K562 (cell line): ENCODE results near the gene SEZ6. TPM values are rescaled to one million over a fixed set of nuclear protein-coding genes. Genes with fewer than 3 reads are reported as not detected.

Experiments used
- ATAC-seq: fragments of 200-7000 bp; cut with Tn5 transposase; 3 replicates; pipeline ENCODE4 v1.9.1; 2020; ENCODE audit warnings: moderate library complexity
- BruUV-seq: library from RNA; stranded (reverse); fragments of 400-500 nt; replicated peaks from 2 replicates; lab custom pipeline; 2021; lab: Mats Ljungman, UMichigan
- CTCF ChIA-PET: fragments of 300-600 bp; formaldehyde crosslinking; extraction: SDS; loops from one replicate; lab custom pipeline; 2021; ENCODE audit warnings: low intra/inter-chr PET ratio; lab: Yijun Ruan, JAX
- POLR2A ChIA-PET: fragments of 300-600, 350-650 bp; sonication (Branson Sonifier 250); formaldehyde crosslinking; extraction: SDS; loops from one replicate; lab custom pipeline; 2021; ENCODE audit warnings: antibody characterized with exemption, inconsistent platforms; lab: Yijun Ruan, JAX
- DNase-seq, 4 experiments: peaks; one replicate each; pipeline versions ENCODE4 v3.0.0 to v3.0.0-alpha.2; 2011 to 2018; ENCODE audit warnings: low spot score in 3 of 4, mixed read lengths in 3 of 4; ENCODE audit errors: extremely low read depth in 1 of 4
- FAIRE-seq: peaks from 2 replicates; lab custom pipeline; 2011; peaks lifted over from hg19 to GRCh38; lab: Jason Lieb, UNC
- H2AFZ ChIP-seq: 2 replicates; pipeline ENCODE4 v1.6.0; 2011; ENCODE audit warnings: low read depth, low read length, control low read depth, inconsistent platforms
- H3K27ac ChIP-seq: fragments of 200-600 bp; 3 replicates; pipeline ENCODE4 v1.8.0; 2011; ENCODE audit warnings: low read depth, mild to moderate bottlenecking, control low read depth, inconsistent platforms, low read length, moderate library complexity, mixed read lengths; ENCODE audit errors: extremely low read depth
- H3K27me3 ChIP-seq, 2 experiments: fragments of 300-600 bp in 1 of 2; 2 replicates in 1 of 2; 3 replicates in 1 of 2; pipeline versions ENCODE4 v1.6.0 to v1.8.0; 2011; ENCODE audit warnings: inconsistent platforms in 2 of 2, low read length in 2 of 2, mild to moderate bottlenecking in 1 of 2, mixed read lengths in 1 of 2, moderate library complexity in 1 of 2; ENCODE audit not compliant: control insufficient read depth in 2 of 2, insufficient read depth in 2 of 2
- H3K36me3 ChIP-seq: fragments of 300-600 bp; 3 replicates; pipeline ENCODE4 v1.8.0; 2011; ENCODE audit warnings: mild to moderate bottlenecking, low read length, inconsistent platforms; ENCODE audit not compliant: control insufficient read depth, insufficient read depth
- H3K4me1 ChIP-seq, 2 experiments: fragments of 200-600 bp in 1 of 2; replicated peaks in 1 of 2; 2 replicates in 1 of 2; 3 replicates in 1 of 2; pipeline versions ENCODE4 v1.5.1 to v1.8.0; 2011; ENCODE audit warnings: inconsistent platforms in 2 of 2, low read length in 2 of 2, mild to moderate bottlenecking in 1 of 2, mixed read lengths in 1 of 2, moderate library complexity in 1 of 2; ENCODE audit not compliant: control insufficient read depth in 2 of 2, insufficient read depth in 2 of 2
- H3K4me2 ChIP-seq: 2 replicates; pipeline ENCODE4 v1.6.1; 2011; ENCODE audit warnings: low read length, control low read depth, inconsistent platforms, mixed read lengths; ENCODE audit not compliant: insufficient read depth
- H3K4me3 ChIP-seq: fragments of 200-600 bp; sonication (generic), shearing (Covaris generic); 2 replicates; pipeline ENCODE4 v1.5.1; 2016; ENCODE audit warnings: control low read depth, inconsistent platforms
- H3K79me2 ChIP-seq: fragments of 200-600 bp; 3 replicates; pipeline ENCODE4 v1.8.0; 2011; ENCODE audit warnings: low read length, inconsistent platforms; ENCODE audit not compliant: control insufficient read depth, insufficient read depth
- H3K9ac ChIP-seq, 2 experiments: 2 replicates each; pipeline versions ENCODE4 v1.6.0 to v1.6.1; 2011; ENCODE audit warnings: low read depth in 2 of 2, low read length in 2 of 2, control low read depth in 1 of 2, inconsistent platforms in 1 of 2, mild to moderate bottlenecking in 1 of 2, mixed read lengths in 1 of 2; ENCODE audit not compliant: insufficient read depth in 1 of 2
- H3K9me1 ChIP-seq: one replicate; pipeline ENCODE4 v1.6.0; 2011; ENCODE audit warnings: inconsistent platforms, mild to moderate bottlenecking, low read length, moderate library complexity; ENCODE audit not compliant: control insufficient read depth, insufficient read depth
- H3K9me3 ChIP-seq: replicated peaks from 2 replicates; pipeline ENCODE4 v1.5.1; 2011; ENCODE audit warnings: low read depth, low read length, inconsistent platforms; ENCODE audit not compliant: control insufficient read depth, insufficient read depth
- H4K20me1 ChIP-seq: replicated peaks from 2 replicates; pipeline ENCODE4 v1.6.1; 2011; ENCODE audit warnings: low read length, inconsistent platforms, mixed read lengths; ENCODE audit not compliant: control insufficient read depth, insufficient read depth
- FOXA1 ChIP-seq: fragments of 450-650 bp; IDR thresholded peaks from 2 replicates; pipeline ENCODE4 v1.6.1; 2016; ENCODE audit warnings: mild to moderate bottlenecking, borderline replicate concordance
- GATAD2A ChIP-seq: fragments of 450-650 bp; IDR thresholded peaks from 2 replicates; pipeline ENCODE4 v1.6.1; 2017
- MAFG ChIP-seq: fragments of 450-650 bp; conservative IDR thresholded peaks from 2 replicates; pipeline ENCODE4 v1.6.1; 2016; ENCODE audit warnings: missing genetic modification characterization, missing compliant biosample characterization
- RERE ChIP-seq: sonication (generic); formaldehyde crosslinking; IDR thresholded peaks from 2 replicates; pipeline ENCODE4 v1.8.0; 2023; ENCODE audit warnings: missing genetic modification reagents, mild to moderate bottlenecking, borderline replicate concordance
- SMAD1 ChIP-seq: fragments of 150-350 bp; IDR thresholded peaks from 2 replicates; pipeline ENCODE4 v1.6.1; 2014; ENCODE audit warnings: low read length, low read depth; ENCODE audit not compliant: partially characterized antibody
- TARDBP ChIP-seq: fragments of 450-650 bp; IDR thresholded peaks from 2 replicates; pipeline ENCODE4 v1.6.1; 2016
- TFAM ChIP-seq: fragments of 250-450 bp; sonication (Bioruptor Pico); conservative IDR thresholded peaks from 2 replicates; pipeline ENCODE4 v1.5.0; 2021; ENCODE audit warnings: mild to moderate bottlenecking, moderate library complexity
- ZNF79 ChIP-seq: fragments of 250-450 bp; sonication (Bioruptor Pico); IDR thresholded peaks from 2 replicates; pipeline ENCODE4 v1.4.0; 2020; ENCODE audit warnings: low read depth, mild to moderate bottlenecking, moderate library complexity
- WGBS: fragments of 100-300 bp; shearing (Covaris generic); methylation state at CpG from one replicate; pipeline ENCODE4 v1.1.6; 2016; ENCODE audit warnings: low coverage, mixed read lengths; ENCODE audit not compliant: insufficient coverage; ENCODE audit errors: missing lambda C conversion rate; 5-methylcytosine and 5-hydroxymethylcytosine counted together
- in situ Hi-C: fragments of 300-500 bp; cut with MboI; formaldehyde crosslinking; loops from 4 replicates; pipeline ENCODE4 v1.15.0; 2018; ENCODE audit warnings: inconsistent platforms, mixed read lengths
- intact Hi-C: fragments of 100-400 bp; cut with micrococcal nuclease; formaldehyde crosslinking; loops from 2 replicates; pipeline ENCODE4 v1.14.2; 2022
- polyA plus RNA-seq, 8 experiments: library from polyadenylated mRNA; depleted of rRNA in 4 of 8; stranded (reverse) in 5 of 8; unstranded in 3 of 8; fragments of >200 nt; fragmentation: Nextera tagmentation in 2 of 8; fragmentation: Illumina TruSeq in 1 of 8; extraction: Ambion mirVana in 2 of 8; extraction: Trizol in 1 of 8; gene quantifications; 2 replicates each; pipeline versions ENCODE4 v1.2.1 to v1.2.3, GENCODE V29; 2011 to 2014; ENCODE audit warnings: inconsistent platforms in 1 of 8, missing spikeins in 1 of 8
- total RNA-seq, 7 experiments: library from RNA; depleted of rRNA in 6 of 7; stranded (reverse); fragments of >200 nt in 6 of 7; fragmentation: Illumina TruSeq in 2 of 7; extraction: Trizol in 2 of 7; gene quantifications; 2 replicates each; pipeline versions ENCODE4 v1.2.1 to v1.2.3, GENCODE V29; 2011 to 2021; ENCODE audit warnings: low replicate concordance in 1 of 7

SEZ6 gene
- total and polyA plus RNA-seq, 9 of the 15 experiments (the other 6 are each of a cell fraction or from before 2014, with no cell fraction given): not detected

- TF ChIP-seq FOXA1 (no peak), TFAM (CRISPR knock-in tag) (no peak)
- TF ChIP-seq, all 486 proteins: peak for 14
These were observed 55.6 kb downstream of the SEZ6 start (continued) for GRCh38 chr17:28950017-28950751.

- POLR2A ChIA-PET: interaction anchor here (0.5 to 2.5 kb wide), 16 partner anchors 11 to 288 kb away, joined by 3 to 24 read pairs (median 3); partner anchors contain the start of genes FAM222B, SDF2 and SUPT6H
- H3K27ac ChIP-seq: peak overlapping the region; percentile 72
- DNase-seq (peak; percentile 37 to 69 (median 56)), FAIRE-seq (no peak), ATAC-seq (peak; percentile 15; the same call in 2 of the 3 replicates)
- H3K9ac ChIP-seq: peak overlapping the region; percentile 80 to 95
- H2AFZ ChIP-seq: peak overlapping the region; percentile 63
- H3K79me2 ChIP-seq: peaks cover 68% of the 10 kb centered on the region
- H3K36me3 ChIP-seq: peaks cover 37% of the 10 kb centered on the region
- under 1% methylated on average over 49 of the region's 61 CpGs for WGBS
- H4K20me1 ChIP-seq: peaks cover 6% of the 10 kb centered on the region
- H3K4me3 ChIP-seq: peak overlapping the region; percentile 61
- CTCF ChIA-PET: interaction anchor here (0.7 kb wide), 1 partner anchor 305 kb away, joined by 4 read pairs; no protein-coding TSS in a partner anchor
- peaks cover 18 to 21% of the 10 kb centered on the region in 2 experiments for H3K4me1 ChIP-seq
- intact Hi-C loops: loop anchor here (5.0 kb wide), 2 partner anchors 47 to 102 kb away; partner anchors contain the start of gene DHRS13
- H3K9me3 ChIP-seq: no peaks in the 10 kb centered on the region
- no peaks in the 10 kb centered on the region for H3K27me3 ChIP-seq
- H3K4me2 ChIP-seq: peak overlapping the region; percentile 92
- no TSS peak for BruUV-seq
- no peaks in the 10 kb centered on the region for H3K9me1 ChIP-seq
- in situ Hi-C loops: no loop called here
- TF ChIP-seq SMAD1: peak; percentile 63
- TF ChIP-seq ZNF79 (CRISPR knock-in tag): no peak
- TF ChIP-seq TARDBP: peak; percentile 97
- no peak for TF ChIP-seq RERE
- TF ChIP-seq GATAD2A: no peak
- TF ChIP-seq MAFG: no peak
These were observed 56.4 kb downstream of the SEZ6 start for GRCh38 chr17:28949185-28950016.
